ENCODE measurements around the gene EBNA1BP2.
"Not testable (repeated sequence)": the region's sequence is repeated elsewhere in the genome, so short reads cannot be mapped to it uniquely, and the experiment has no call there.

Gene EBNA1BP2

DNA sequence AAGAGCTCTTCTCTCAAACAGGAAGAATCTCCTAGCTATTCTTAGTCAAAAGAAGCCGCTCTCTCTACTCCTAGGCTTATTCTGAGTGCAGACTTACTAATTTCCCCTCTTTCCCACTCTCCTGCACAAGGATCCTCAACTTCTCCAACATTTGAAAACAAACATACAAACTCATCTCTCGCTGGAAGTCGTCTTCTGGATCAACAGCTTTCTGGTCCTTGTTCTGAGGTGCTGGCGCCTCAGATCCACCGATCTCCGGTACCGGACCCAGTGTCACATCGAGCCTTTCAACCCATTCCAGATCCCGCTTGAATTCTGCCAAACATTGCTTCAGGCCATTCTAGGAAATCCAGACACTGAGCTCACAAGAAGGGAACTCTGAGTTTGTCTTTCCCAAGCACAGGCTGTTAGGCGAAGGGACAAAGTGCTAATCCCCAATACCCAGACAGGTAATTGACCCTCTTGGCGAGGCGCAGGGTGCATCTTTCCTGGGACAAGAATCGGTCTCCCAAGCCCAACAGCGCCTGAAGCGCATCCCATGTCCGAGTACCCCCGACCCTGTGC lies 696 bp downstream of the EBNA1BP2 start:
- no peak for DNase-seq

DNA sequence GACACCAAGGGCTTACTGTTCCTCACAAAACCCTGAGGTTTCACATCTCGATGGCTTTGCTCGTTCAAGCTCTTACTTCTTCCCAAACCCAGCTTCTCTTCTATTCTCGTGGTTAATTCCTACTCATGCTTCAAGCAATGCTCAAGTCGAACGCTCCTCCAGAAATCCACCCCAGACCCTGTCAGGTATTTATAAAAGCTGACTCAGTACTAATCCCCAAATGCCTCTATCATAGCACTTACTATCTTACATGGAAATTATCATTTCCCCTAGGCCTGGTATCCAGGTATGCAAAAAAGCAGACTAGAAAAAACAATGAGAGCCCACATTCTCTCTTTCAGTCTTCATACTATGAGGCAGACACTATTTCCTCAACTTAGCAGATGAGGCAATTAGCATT lies 6.3 kb downstream of the EBNA1BP2 start:
- DNase-seq = no peak

DNA sequence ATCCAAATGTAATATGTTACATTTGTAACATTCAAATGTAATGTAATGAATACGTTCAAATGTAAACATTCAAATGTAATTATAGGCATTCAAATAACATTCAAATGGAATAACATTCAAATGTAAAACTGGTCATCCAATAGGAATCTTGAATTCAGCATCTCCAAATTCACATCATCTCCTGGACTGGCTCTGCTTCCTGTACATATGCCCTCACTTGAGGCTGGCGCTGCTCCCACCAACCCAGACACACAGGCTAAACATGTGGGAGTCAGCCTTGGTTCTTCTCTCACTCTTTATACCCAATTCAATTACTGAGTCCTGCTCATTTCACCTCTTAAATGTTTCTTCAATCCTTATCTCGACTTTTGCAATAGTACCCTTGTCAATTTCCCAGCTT lies 6.9 kb downstream of the EBNA1BP2 start:
- DNase-seq = no peak

DNA sequence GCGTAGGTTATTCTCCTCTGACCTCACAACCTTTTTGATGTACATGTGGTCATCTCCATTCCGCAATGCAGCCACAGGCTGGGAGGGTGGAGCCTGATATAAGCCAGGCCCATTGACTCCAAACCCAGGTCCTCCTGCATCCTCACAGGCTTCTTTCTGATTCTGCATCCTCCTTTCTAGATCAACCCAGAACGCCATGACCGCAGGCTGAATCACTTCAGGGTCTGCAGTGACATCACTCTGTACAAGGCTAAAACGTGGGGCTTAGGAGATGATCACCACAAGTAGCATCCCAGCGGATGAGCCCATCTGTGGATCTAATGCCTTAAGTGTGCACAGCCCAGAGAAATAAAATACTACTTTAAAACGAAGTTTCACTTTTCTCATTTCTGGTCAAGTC lies 16.1 kb downstream of the EBNA1BP2 start:
- DNase-seq = no peak

DNA sequence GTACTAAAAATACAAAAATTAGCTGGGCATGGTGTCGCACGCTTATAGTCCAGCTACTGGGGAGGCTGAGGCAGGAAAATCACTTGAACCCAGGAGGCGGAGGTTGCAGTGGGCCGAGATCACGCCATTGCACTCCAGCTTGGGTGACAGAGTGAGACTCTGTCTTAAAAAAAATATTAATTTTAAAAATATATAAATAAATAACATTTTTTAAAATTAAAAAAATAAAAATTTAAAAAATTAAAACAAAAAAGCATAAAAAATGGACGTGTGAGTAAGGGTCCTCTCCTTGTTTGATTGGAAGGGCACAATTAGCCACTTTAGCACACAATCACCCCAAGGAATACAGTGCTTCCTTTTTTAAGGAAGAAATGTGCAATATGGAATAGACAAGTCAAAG lies 18.6 kb downstream of the EBNA1BP2 start:
- no peak for DNase-seq

DNA sequence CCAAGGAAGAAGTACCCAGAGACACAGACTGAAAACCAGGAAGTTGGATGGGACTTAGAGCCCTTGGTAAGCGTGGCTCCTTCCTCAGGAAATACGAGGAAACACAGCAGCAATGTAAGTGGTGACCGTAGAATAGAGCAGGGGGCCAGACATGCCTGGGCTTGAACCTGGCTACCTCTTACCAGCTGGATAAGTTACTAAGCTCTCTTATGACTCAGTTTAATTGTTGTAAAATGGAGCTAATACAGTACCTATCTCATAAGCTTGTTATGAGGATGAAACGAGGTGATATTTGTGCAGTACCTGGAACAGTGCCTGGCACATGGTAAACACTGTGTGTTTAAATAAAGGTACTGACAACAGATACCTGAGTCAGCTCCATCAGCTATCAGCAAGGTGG lies 19.2 kb downstream of the EBNA1BP2 start:
- no peak for DNase-seq

DNA sequence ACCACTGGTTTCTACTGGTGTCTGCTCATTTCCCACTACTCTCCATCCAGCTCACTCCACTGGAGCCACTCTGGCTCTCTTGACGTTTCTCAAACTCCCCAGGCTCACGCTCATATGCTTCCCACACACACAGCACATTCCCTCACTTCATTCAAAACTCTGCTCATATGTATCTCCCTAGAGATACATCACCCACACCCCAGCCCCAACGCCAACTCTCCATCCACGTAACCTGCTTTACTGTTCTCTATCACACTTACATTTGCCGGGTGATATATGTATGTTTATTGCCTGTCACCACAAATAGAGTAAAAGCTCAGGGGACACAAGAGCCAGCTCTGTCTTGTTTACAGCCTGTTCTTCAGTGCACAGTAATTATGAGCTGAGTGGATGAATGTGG lies 22.2 kb downstream of the EBNA1BP2 start:
- DNase-seq = no peak

DNA sequence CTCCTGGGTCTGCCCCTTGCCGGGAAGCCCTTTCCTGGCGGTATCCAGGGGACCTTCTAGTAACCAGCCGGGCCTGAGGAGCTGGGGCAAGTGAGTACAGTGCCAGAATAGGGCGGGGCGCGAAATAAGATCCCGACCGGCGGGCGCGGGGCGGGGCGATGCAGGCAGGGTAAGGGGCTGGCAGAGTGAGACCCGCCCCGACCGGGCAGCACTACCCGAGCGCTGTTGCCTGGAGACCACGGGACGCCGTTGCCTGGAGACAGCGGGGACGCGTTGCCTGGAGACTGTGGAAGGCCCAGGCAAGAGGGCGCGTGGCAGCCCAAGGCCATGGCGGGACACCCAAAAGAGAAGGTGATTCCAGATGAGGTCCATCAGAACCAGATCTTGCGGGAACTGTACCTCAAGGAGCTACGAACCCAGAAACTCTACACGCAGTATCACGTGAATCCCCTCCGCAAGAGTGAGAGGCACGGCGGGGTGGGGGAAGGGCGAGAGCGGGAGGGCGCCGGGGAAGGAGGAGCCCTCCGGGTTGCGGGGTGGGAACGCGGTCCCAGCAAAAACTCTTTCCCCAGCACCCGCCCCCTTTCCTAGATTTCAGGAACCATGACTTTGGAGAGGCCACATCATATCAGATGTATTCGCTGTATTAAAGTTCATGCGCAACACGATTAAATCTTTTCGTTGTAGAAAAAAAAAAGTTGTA lies 24.3 kb downstream of the EBNA1BP2 start:
- DNase-seq = no peak

DNA sequence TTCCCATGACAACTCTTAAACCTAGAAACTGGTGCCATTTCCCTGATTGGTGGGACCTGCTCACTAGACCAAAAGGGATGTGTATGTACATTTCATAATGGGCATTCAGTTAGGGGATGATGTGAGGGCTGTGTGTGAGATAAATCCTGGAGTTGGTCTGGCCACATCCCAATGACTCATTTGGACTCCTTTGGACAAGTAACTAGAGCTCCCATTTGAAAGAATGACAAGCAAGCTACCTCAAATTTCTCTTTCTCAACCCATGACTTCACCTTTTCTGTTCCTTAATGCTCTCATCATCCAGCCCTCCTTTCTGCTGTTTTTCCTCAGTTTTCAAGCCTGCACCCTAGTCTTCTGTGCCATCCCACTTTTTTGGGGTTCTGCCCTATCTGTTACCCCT lies 27.9 kb downstream of the EBNA1BP2 start:
- no peak for DNase-seq

DNA sequence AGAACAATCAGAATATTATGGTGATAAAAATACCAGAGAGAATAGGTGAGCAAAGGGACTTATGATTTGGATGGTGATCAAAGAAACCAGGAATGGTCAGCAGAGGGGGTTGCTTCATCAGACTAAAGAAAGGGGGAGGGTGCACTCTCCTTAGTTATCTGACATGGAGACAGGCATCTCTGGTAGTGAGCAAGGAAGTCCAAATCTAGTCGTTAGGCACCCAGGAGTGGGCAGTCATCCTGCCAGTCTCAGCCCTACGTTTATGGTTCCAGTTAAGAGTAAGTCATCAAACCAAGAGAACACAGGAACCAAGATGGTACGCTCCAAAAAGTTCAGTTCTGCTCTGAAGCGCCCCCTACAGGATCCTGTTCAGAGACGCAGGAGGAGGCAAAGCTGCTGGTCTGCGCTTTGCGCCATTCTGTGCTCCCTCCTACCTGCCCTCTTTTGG lies 28.6 kb downstream of the EBNA1BP2 start:
- DNase-seq = no peak

DNA sequence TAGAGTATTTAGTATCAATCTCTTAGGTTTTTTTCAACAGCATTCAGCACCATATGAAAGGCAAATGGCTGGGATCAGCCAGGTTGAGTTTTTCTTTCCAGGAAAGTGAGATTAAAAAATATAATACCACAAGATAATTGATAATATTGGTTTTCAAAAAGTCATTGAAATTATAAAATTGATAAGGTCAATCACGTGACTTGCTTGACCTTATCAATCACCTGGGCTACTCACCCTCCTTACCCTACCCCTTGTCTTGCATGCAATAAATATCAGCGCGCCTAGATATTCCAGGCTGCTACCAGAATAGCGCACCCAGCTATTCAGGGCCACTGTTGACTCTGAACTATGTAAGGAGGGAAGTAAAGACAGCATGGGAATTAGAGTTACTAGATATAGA lies 31.5 kb downstream of the EBNA1BP2 start:
- DNase-seq = no peak

DNA sequence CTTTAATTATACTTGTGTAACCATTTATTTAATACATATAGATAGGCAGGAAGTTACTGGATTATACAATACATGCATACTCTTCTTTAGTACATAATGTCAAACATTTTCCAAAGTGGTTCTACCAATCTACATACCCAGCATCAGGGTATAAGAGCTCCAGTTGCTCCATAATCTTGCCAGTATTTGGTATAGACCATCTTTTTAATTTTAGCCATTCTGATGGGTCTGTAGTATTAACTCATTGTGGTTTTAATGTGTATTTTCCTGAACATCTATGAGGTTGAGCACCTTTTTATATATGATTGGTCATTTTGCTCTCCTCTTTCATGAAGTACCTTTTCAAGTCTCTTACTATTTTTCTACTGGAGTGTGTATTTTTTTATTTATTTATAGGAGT lies 32.1 kb downstream of the EBNA1BP2 start:
- DNase-seq = no peak

DNA sequence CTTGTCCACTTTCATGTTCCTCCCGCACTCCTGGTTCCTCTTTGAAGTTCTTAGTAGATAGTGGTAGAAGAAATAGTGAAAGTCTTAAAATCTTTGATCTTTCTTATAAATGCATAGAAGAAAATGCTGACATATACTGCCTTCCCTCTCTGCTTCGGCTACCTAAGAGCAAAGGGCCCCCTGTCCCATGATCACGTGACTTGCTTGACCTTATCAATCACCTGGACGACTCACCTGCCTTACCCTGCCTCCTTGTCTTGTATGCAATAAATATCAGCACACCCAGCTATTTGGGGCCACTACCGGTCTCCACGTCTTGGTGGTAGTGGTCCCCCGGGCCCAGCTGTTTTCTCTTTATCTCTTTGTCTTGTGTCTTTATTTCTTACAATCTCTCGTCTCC lies 32.8 kb downstream of the EBNA1BP2 start:
- DNase-seq = not testable (repeated sequence)

DNA sequence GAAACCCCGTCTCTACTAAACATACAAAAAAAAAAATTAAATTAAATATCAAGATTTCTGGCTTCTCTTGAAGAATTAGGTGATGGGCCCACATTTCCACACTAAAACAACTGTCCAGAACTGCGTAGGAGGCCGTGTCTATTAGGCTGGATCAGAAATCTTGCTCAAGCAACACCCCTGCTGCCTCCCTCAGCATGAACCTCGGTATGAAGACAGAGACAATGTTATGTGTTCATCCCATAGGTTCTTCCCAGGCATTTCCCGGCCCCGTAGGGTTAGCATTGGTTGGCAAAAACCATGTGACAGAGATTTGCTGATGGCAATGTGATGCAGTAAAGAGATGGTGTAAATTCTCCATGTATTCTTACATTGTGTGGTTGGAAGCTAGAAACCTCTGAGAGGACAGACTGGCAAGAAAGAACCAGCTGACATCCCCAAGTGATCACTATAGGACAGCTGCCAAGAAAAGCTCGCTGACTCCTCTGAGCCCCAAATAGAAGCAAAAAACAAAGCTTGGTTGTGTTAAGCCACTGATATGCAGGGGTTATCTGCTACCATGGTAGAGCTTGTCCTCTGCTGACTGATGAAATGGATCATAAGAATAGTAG lies 34.5 kb downstream of the EBNA1BP2 start:
- DNase-seq = no peak

DNA sequence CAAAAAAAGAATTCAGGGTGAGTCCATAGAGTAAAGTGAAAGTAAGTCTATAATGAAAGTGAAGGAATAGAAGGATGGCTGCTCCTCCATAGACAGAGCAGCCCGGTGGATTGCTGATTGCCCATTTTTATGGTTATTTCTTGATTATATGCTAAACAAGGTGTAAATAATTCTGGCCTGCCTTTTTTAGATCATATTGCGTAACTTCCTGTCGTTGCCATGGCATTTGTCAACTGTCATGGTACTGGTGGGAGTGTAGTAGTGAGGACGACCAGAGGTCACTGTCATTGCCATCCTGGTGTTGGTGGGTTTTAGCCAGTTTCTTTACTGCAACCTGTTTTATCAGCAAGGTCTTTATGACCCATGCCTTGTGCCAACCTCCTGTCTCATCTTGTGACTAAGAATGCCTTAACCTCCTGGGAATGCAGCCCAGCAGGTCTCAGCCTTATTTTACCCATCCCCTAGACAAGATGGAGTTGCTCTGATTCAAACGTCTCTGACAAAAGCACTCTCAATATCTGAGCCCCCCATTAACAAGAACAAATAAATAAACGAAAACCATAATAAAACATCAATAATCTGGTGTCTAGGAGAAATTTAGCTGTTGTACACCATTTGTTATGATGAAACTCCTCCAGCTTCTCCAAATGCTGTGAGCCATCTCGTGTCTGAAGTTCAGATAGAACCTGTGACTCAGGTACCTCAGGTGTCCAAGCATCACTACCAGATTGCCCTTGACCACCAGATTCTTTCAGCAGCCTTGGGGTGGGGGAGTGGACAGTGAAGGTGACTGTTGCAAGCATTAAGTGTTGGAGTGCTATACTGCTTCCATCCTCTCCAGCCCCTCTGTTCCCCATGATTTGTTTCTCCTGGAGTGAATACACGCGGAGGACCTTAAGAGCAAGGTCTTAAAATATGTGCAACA lies 36.0 kb downstream of the EBNA1BP2 start:
- no peak for DNase-seq

DNA sequence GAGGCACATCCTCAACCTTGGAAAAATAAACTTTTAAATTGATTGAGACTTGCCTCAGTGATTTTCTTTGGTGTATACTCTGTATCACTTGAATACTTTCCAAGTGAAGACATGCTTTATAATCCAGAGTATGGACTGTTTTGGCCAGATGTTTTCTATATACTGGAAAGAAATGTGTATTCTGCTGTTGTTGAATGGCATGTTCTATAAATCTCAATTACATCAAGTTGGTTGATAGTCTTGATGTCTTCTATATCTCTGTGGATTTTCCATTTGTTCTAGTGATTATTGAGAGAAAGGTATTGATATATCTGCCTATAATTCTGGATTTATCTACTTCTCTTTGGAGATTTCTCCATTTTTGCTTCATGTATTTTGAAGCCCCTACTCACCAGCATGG lies 37.5 kb downstream of the EBNA1BP2 start:
- no peak for DNase-seq

DNA sequence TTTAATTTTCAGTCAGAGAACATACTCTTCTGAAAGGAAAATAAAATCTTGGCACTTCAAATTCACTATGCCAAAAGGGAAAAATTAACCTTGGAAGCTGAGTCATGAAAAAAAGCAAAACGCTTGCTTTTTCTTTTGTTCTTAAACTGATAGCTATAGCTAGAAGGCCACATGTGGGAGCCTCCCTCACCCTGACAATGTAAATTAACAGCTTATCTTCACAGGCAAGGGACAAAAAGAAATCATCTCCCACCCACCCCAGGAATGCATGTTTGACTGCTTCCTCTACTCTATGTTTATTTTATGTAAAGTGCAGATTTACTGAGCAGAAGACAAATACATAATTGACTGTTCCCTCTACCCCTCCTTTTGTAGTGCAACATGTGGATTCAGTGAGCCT lies 38.0 kb downstream of the EBNA1BP2 start:
- no peak for DNase-seq

DNA sequence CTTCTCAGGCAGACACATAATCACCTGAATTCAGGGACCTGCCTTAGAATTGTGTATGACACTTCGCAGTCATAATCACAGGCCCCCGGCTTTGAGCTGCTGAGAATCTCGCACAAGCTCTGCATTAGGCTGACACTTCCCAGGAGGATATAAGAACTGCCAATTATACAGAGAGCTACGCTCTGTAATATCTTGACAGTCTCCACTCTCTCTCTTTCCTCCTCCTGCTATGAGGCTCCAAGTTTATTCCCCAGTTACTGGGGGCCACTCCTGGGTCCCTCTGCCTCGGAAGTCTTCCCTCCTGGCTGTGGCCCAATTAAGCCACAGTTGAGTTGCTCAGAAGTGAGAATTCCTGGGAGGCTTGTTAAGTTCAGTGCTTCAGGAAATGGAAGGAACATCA lies 42.7 kb downstream of the EBNA1BP2 start:
- no peak for DNase-seq

DNA sequence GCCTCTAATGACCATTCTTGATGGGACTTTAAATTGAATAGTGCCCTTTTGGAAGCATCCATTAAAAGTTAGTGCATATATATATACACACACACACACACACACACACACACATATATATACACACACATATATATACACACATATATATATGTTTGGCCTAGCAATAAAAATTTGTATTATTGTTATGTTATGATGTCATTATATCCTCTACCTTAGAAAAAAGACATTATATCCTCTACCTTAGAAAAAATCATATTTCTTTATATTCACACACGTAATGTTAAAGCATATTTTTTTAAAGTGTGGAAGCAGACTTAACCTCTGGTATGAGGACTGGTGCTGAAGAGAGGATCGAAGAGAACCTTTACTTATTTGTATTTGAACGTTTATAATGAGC lies 43.3 kb downstream of the EBNA1BP2 start:
- DNase-seq = no peak

DNA sequence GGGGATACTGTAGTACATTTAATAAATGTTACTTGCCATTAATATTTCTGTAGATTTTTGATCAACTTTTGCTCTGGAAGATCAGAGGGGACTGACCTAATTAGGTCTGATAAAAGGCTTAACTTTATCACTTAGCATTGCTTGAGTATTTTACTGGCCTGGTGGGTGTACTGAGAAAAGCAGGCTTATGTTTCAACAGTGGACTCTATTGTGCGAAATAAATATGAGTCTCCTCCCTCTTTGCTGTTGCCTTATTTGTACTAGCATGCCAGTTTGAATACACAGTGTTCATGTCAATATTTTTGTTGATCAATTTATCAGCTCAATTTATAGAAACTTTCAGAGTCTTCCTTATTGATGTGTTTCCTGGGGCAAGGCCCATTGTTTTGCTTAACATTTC lies 49.1 kb downstream of the EBNA1BP2 start:
- no peak for DNase-seq

DNA sequence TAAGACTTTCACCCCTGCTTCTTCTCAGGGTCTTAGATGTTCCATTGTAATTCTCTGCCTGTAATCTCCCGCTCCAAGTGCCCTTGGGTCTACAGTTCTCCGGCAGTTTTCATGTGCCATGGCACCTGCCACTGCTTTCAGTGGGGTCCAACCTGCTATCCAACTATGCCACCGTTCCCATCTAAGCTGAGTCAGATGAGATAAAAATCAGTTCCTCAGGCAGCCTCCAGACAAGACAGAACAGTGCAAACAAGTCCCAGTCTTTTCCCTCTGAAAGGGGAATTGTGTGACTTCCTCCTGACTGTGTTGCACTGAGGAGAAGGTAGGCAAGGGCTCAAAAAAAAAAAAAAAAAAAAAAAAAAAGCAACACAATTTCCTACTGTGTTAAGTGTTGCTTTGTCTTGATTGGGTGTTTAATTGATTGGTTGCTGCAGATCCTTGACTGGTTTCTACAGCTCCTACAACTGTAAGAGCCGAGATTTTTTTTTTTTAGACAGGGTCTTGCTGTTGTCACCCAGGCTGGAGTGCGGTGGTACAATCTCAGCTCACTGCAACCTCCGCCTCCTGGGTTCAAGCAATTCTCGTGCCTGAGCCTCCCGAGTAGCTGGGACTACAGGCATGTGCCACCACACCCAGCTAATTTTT lies 50.7 kb downstream of the EBNA1BP2 start:
- no peak for DNase-seq

DNA sequence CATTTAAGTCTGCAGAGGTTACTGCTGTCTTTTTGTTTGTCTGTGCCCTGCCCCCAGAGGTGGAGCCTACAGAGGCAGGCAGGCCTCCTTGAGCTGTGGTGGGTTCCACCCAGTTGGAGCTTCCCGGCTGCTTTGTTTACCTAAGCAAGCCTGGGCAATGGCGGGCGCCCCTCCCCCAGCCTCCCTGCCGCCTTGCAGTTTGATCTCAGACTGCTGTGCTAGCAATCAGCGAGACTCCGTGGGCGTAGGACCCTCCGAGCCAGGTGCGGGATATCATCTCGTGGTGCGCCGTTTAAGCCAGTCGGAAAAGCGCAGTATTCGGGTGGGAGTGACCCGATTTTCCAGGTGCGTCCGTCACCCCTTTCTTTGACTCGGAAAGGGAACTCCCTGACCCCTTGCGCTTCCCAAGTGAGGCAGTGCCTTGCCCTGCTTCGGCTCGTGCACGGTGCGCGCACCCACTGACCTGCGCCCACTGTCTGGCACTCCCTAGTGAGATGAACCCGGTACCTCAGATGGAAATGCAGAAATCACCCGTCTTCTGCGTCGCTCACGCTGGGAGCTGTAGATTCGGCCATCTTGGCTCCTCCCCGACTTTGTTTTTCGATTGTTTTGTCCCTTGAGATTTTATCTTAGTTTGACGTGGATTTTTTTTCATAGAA lies 52.0 kb downstream of the EBNA1BP2 start:
- not testable (repeated sequence) for DNase-seq
